ENCODE measurements around the gene AQP2. TPM values are rescaled to one million over a fixed set of nuclear protein-coding genes. Genes with fewer than 3 reads are reported as not detected.

AQP2 gene
- total and polyA plus RNA-seq, 2 of the 4 experiments (the other 2 are of a cell fraction): not detected

DNA sequence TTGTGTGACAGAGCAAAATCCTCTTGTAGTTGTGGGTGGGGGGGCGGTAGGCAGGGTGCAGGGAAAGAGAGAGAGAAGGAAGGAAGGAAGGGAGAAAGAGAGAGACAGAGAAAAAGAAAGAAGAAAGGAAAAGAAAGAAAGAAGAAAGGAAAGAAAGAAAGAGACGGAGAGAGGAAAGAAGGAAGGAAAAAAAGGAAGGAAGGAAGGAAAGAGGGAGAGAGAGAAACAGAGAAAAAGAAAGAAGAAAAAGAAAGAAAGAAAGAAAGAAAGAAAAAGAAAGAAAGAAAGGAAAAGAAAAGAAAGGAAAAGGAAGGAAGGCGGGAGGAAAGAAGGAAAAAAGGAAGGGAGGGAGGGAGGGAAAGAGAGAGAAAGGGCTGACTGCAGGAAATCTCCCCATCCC lies 29.2 kb upstream of the AQP2 start:
- H2BK120ac ChIP-seq (ENCODE audit: low read depth, low read length): no peak overlapping the region
- no TSS peak for BruUV-seq (replicated peaks)

More for the DNA sequence above, 29.2 kb upstream of the AQP2 start:
- no peak overlapping the region for H4K8ac ChIP-seq (ENCODE audit: low read depth in 2 of 2, low read length in 2 of 2)
- CTCF ChIA-PET: no interaction called here
- no peak overlapping the region for H2BK15ac ChIP-seq (ENCODE audit: low read depth, low read length)
- POLR2A ChIA-PET (ENCODE audit: unreplicated experiment): no interaction called here
- H3K27me3 ChIP-seq (ENCODE audit: control insufficient read depth, insufficient read depth, low read length): peaks cover 7% of the 10 kb centered on the region
- H3K9me3 ChIP-seq (ENCODE audit: control insufficient read depth, insufficient read depth, low read length): no peaks in the 10 kb centered on the region
- H3K56ac ChIP-seq (ENCODE audit: extremely low read depth, insufficient read depth, low read length): no peak overlapping the region
- no peak overlapping the region for H4K91ac ChIP-seq (ENCODE audit: insufficient read depth, low read depth, low read length)
- no peak overlapping the region for H3K4me3 ChIP-seq (ENCODE audit: insufficient read depth, low read depth, low read length)
- H3K14ac ChIP-seq (replicated peaks; ENCODE audit: low read depth, low read length): no peak overlapping the region
- H3K4ac ChIP-seq (ENCODE audit: low read depth, low read length): no peak overlapping the region
- H3K4me2 ChIP-seq (ENCODE audit: low read depth, low read length): no peak overlapping the region
- no peaks in the 10 kb centered on the region for H3K4me1 ChIP-seq (ENCODE audit: control insufficient read depth, insufficient read depth, low read length)
- H3K9me1 ChIP-seq (ENCODE audit: insufficient read depth, low read length): peaks cover 9% of the 10 kb centered on the region; the same call in 1 of the 2 replicates
- H2BK20ac ChIP-seq (ENCODE audit: low read depth, low read length): no peak overlapping the region
- WGBS, 2 experiments (ENCODE audit: extremely low coverage in 2 of 2, insufficient read length in 1 of 2): 86% methylated on average over 1 of the region's 3 CpGs; no CpG with 5 or more reads in 1 of the 2 experiments
- no peaks in the 10 kb centered on the region for H3K36me3 ChIP-seq (ENCODE audit: control insufficient read depth, insufficient read depth, low read length)
- dilution Hi-C loops (cut with HindIII; ENCODE audit: low sequenced_read_pairs, unreplicated experiment): no loop called here
- ATAC-seq (ENCODE audit: low read depth) (no peak), DNase-seq (no peak)
- H4K5ac ChIP-seq (ENCODE audit: low read depth, low read length): no peak overlapping the region
- no peak overlapping the region for H2BK5ac ChIP-seq (ENCODE audit: low read depth, low read length, poor library complexity, severe bottlenecking)
- H3K27ac ChIP-seq (ENCODE audit: insufficient read depth, low read length): no peak overlapping the region
- in situ Hi-C loops (cut with MboI; ENCODE audit: low sequenced_read_pairs): no loop called here
- TF ChIP-seq RFX5 (IDR thresholded peaks at IDR 0.05; ENCODE audit: low read depth, low read length): no peak
- no peak for TF ChIP-seq NFE2L2 (IDR thresholded peaks at IDR 0.05; ENCODE audit: low read depth, low read length)
- TF ChIP-seq MAZ (IDR thresholded peaks at IDR 0.05; ENCODE audit: borderline replicate concordance, low read depth, low read length): no peak
- TF ChIP-seq MXI1 (IDR thresholded peaks at IDR 0.05; ENCODE audit: borderline replicate concordance, low read depth, low read length): no peak
- TF ChIP-seq RAD21 (IDR thresholded peaks at IDR 0.05; ENCODE audit: low read length): no peak
- TF ChIP-seq, protein P1, sequence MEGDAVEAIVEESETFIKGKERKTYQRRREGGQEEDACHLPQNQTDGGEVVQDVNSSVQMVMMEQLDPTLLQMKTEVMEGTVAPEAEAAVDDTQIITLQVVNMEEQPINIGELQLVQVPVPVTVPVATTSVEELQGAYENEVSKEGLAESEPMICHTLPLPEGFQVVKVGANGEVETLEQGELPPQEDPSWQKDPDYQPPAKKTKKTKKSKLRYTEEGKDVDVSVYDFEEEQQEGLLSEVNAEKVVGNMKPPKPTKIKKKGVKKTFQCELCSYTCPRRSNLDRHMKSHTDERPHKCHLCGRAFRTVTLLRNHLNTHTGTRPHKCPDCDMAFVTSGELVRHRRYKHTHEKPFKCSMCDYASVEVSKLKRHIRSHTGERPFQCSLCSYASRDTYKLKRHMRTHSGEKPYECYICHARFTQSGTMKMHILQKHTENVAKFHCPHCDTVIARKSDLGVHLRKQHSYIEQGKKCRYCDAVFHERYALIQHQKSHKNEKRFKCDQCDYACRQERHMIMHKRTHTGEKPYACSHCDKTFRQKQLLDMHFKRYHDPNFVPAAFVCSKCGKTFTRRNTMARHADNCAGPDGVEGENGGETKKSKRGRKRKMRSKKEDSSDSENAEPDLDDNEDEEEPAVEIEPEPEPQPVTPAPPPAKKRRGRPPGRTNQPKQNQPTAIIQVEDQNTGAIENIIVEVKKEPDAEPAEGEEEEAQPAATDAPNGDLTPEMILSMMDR (conservative IDR thresholded peaks at IDR 0.05; ENCODE audit: low read depth, low read length): no peak
- no peak for TF ChIP-seq SMC3 (IDR thresholded peaks at IDR 0.05; ENCODE audit: low read depth, low read length)
- TF ChIP-seq BHLHE40 (IDR thresholded peaks at IDR 0.05; ENCODE audit: low read depth, low read length): no peak
- TF ChIP-seq CHD1 (IDR thresholded peaks at IDR 0.05; ENCODE audit: low read depth, low read length): no peak
- TF ChIP-seq POLR2A (IDR thresholded peaks at IDR 0.05; ENCODE audit: low read depth, low read length): no peak
- TF ChIP-seq FOS (IDR thresholded peaks at IDR 0.05; ENCODE audit: low read depth, low read length): no peak
- no peak for TF ChIP-seq RCOR1 (IDR thresholded peaks at IDR 0.05; ENCODE audit: insufficient replicate concordance, low read length)
- no peak overlapping the region for H3K23ac ChIP-seq (ENCODE audit: low read depth, low read length)
- no peak overlapping the region for H2AK5ac ChIP-seq (ENCODE audit: low read depth, low read length)
- H2AK9ac ChIP-seq (replicated peaks; ENCODE audit: low read depth, low read length, poor library complexity): no peak overlapping the region
- H3K18ac ChIP-seq (ENCODE audit: low read depth, low read length): no peak overlapping the region
- intact Hi-C loops (cut with micrococcal nuclease): no loop called here
- no peaks in the 10 kb centered on the region for H4K20me1 ChIP-seq (ENCODE audit: insufficient read depth, low read length)
- no peak overlapping the region for H2AFZ ChIP-seq (replicated peaks; ENCODE audit: low read length, poor library complexity)
- H3K79me1 ChIP-seq (ENCODE audit: low read depth in 1 of 2, low read length in 2 of 2): no peaks in the 10 kb centered on the region; a peak in 1 of 4 replicates
- H3K9ac ChIP-seq (ENCODE audit: low read depth, low read length): no peak overlapping the region

Measured in IMR-90 (cell line).